Spleen (tissue), 7 donors: ENCODE results near the gene CELA2B.

ENCODE experiments used
- CTCF ChIP-seq, 11 experiments: fragments of 200-600 bp in 7 of 11; fragments of 450-650 bp in 4 of 11; sonication (generic) in 4 of 11; IDR thresholded peaks in 8 of 11; conservative IDR thresholded peaks in 3 of 11; 1 replicate in 7 of 11; 2 replicates in 4 of 11; pipeline versions ENCODE4 v1.4.0 to v1.8.0; 2016 to 2021; ENCODE audit warnings: antibody characterized with exemption in 11 of 11, inconsistent platforms in 4 of 11, mild to moderate bottlenecking in 1 of 11
- POLR2AphosphoS5 ChIP-seq, 3 donors: sonication (generic); formaldehyde crosslinking; IDR thresholded peaks; one replicate each; pipeline ENCODE4 v1.5.1; 2017; ENCODE audit warnings: antibody characterized with exemption in 3 of 3
- donor health status: DM: no; HTN: no; CAD: no; lungs with moderate emphysema.
- donor health status: DM: no; HTN: no; CAD: no.
- donor health status: DM: no; HTN: no; CAD: no.

GRCh38 chr1:15448877-15449462 is 26.9 kb upstream of the CELA2B start:
- TF ChIP-seq POLR2AphosphoS5 (IDR thresholded peaks at IDR 0.05) (no peak), CTCF (IDR thresholded peaks at IDR 0.05 in 8 of 11, conservative IDR thresholded peaks at IDR 0.05 in 3 of 11) (no peak)
